H9 (cell line): ENCODE measurements around the gene FAM222B. TPM values are rescaled to one million over a fixed set of nuclear protein-coding genes. Genes with fewer than 3 reads are reported as not detected.

ENCODE experiments used
- DNase-seq: peaks from one replicate; pipeline ENCODE4 v3.0.0-alpha.2; 2017
- H2AFZ ChIP-seq: one replicate; pipeline ENCODE4 v1.6.1; 2013; ENCODE audit warnings: mild to moderate bottlenecking, low read length, control low read depth, moderate library complexity
- H2AK5ac ChIP-seq: 2 replicates; pipeline ENCODE4 v1.6.1; 2013; ENCODE audit warnings: low read length, control low read depth, mixed read lengths; ENCODE audit not compliant: insufficient read length
- H2BK120ac ChIP-seq: one replicate; pipeline ENCODE4 v1.6.1; 2013; ENCODE audit warnings: low read depth, mild to moderate bottlenecking, low read length, control low read depth, inconsistent platforms; ENCODE audit not compliant: poor library complexity, severe bottlenecking
- H2BK12ac ChIP-seq: 2 replicates; pipeline ENCODE4 v1.6.1; 2013; ENCODE audit warnings: low read length, control low read depth, mixed read lengths, low read depth; ENCODE audit not compliant: insufficient read length
- H2BK15ac ChIP-seq: 2 replicates; pipeline ENCODE4 v1.6.1; 2013; ENCODE audit warnings: low read depth, low read length, control low read depth
- H2BK20ac ChIP-seq: one replicate; pipeline ENCODE4 v1.6.1; 2013; ENCODE audit warnings: low read depth, mild to moderate bottlenecking, low read length, control low read depth, inconsistent platforms; ENCODE audit not compliant: poor library complexity, severe bottlenecking
- H2BK5ac ChIP-seq: 2 replicates; pipeline ENCODE4 v1.6.1; 2013; ENCODE audit warnings: low read length, control low read depth, mixed read lengths; ENCODE audit not compliant: insufficient read length
- H3K14ac ChIP-seq: 2 replicates; pipeline ENCODE4 v1.6.1; 2013; ENCODE audit warnings: low read length, control low read depth; ENCODE audit not compliant: insufficient read depth
- H3K18ac ChIP-seq: 2 replicates; pipeline ENCODE4 v1.6.1; 2013; ENCODE audit warnings: low read depth, mild to moderate bottlenecking, mixed read lengths, low read length, control low read depth; ENCODE audit not compliant: insufficient read length
- H3K23ac ChIP-seq: 2 replicates; pipeline ENCODE4 v1.6.1; 2013; ENCODE audit warnings: low read length, control low read depth, mixed read lengths, low read depth; ENCODE audit not compliant: insufficient read length
- H3K23me2 ChIP-seq: 2 replicates; pipeline ENCODE4 v1.6.1; 2013; ENCODE audit warnings: low read depth, mild to moderate bottlenecking, mixed read lengths, low read length, control low read depth; ENCODE audit not compliant: insufficient read length, poor library complexity, severe bottlenecking
- H3K27ac ChIP-seq: 2 replicates; pipeline ENCODE4 v1.5.1; 2013; ENCODE audit warnings: low read length, control low read depth, mixed read lengths, low read depth; ENCODE audit not compliant: insufficient read length
- H3K27me3 ChIP-seq: 2 replicates; pipeline ENCODE4 v1.6.1; 2013; ENCODE audit warnings: low read length, control low read depth, inconsistent platforms; ENCODE audit not compliant: insufficient read depth
- H3K4ac ChIP-seq: 2 replicates; pipeline ENCODE4 v1.6.1; 2013; ENCODE audit warnings: low read depth, mild to moderate bottlenecking, control low read depth, inconsistent platforms, low read length, moderate library complexity
- H3K4me1 ChIP-seq: 2 replicates; pipeline ENCODE4 v1.6.1; 2013; ENCODE audit warnings: low read length, control low read depth, inconsistent platforms; ENCODE audit not compliant: insufficient read depth
- H3K4me2 ChIP-seq: 2 replicates; pipeline ENCODE4 v1.6.1; 2013; ENCODE audit warnings: low read length, control low read depth, mixed read lengths; ENCODE audit not compliant: insufficient read length, insufficient read depth
- H3K56ac ChIP-seq: 2 replicates; pipeline ENCODE4 v1.6.1; 2013; ENCODE audit warnings: low read depth, mild to moderate bottlenecking, mixed read lengths, low read length, control low read depth; ENCODE audit not compliant: insufficient read length
- H3K79me1 ChIP-seq: 2 replicates; pipeline ENCODE4 v1.6.1; 2013; ENCODE audit warnings: low read depth, mild to moderate bottlenecking, moderate library complexity, low read length, control low read depth, inconsistent platforms; ENCODE audit not compliant: insufficient read depth, poor library complexity, severe bottlenecking
- H3K79me2 ChIP-seq: 2 replicates; pipeline ENCODE4 v1.6.1; 2013; ENCODE audit warnings: low read length, control low read depth, inconsistent platforms; ENCODE audit not compliant: insufficient read depth
- H3K9ac ChIP-seq: 2 replicates; pipeline ENCODE4 v1.6.1; 2013; ENCODE audit warnings: low read length, control low read depth, mixed read lengths; ENCODE audit not compliant: insufficient read length; ENCODE audit errors: extremely low read depth
- H3K9me3 ChIP-seq: one replicate; pipeline ENCODE4 v1.6.1; 2013; ENCODE audit warnings: low read depth, low read length, inconsistent platforms; ENCODE audit not compliant: control insufficient read depth
- H3T11ph ChIP-seq: one replicate; pipeline ENCODE4 v1.6.1; 2013; ENCODE audit warnings: mild to moderate bottlenecking, low read length, control low read depth, inconsistent platforms
- H4K20me1 ChIP-seq: one replicate; pipeline ENCODE4 v1.6.1; 2013; ENCODE audit not compliant: control insufficient read depth, insufficient read length, insufficient read depth
- H4K5ac ChIP-seq: 2 replicates; pipeline ENCODE4 v1.6.1; 2013; ENCODE audit warnings: low read depth, mild to moderate bottlenecking, mixed read lengths, low read length, control low read depth; ENCODE audit not compliant: insufficient read length
- H4K8ac ChIP-seq: replicated peaks from 2 replicates; pipeline ENCODE4 v1.6.1; 2013; ENCODE audit warnings: low read length, control low read depth, mixed read lengths, low read depth; ENCODE audit not compliant: insufficient read length
- H4K91ac ChIP-seq: 2 replicates; pipeline ENCODE4 v1.6.1; 2013; ENCODE audit warnings: low read depth, mild to moderate bottlenecking, moderate library complexity, mixed read lengths, low read length, control low read depth; ENCODE audit not compliant: insufficient read length
- H3K27ac Mint-ChIP-seq, 3 experiments: 2 replicates in 2 of 3; 3 replicates in 1 of 3; pipeline ENCODE4 v1.8.0; 2020 to 2021; ENCODE audit warnings: mixed read lengths in 3 of 3, mild to moderate bottlenecking in 1 of 3, moderate library complexity in 1 of 3
- H3K27me3 Mint-ChIP-seq: 2 replicates; pipeline ENCODE4 v1.8.0; 2021; ENCODE audit warnings: low read depth, mild to moderate bottlenecking, moderate library complexity, mixed read lengths
- H3K36me3 Mint-ChIP-seq, 3 experiments: 2 replicates in 2 of 3; 3 replicates in 1 of 3; pipeline ENCODE4 v1.8.0; 2020 to 2021; ENCODE audit warnings: low read depth in 3 of 3, mixed read lengths in 3 of 3; ENCODE audit not compliant: insufficient read depth in 1 of 3
- H3K4me1 Mint-ChIP-seq, 2 experiments: 2 replicates each; pipeline ENCODE4 v1.8.0; 2020; ENCODE audit warnings: mixed read lengths in 2 of 2
- H3K4me3 Mint-ChIP-seq, 2 experiments: 2 replicates in 1 of 2; 3 replicates in 1 of 2; pipeline ENCODE4 v1.8.0; 2020 to 2021; ENCODE audit warnings: mild to moderate bottlenecking in 2 of 2, mixed read lengths in 2 of 2, moderate library complexity in 1 of 2
- H3K9me3 Mint-ChIP-seq, 2 experiments: 2 replicates in 1 of 2; 3 replicates in 1 of 2; pipeline ENCODE4 v1.8.0; 2020; ENCODE audit warnings: mild to moderate bottlenecking in 2 of 2, mixed read lengths in 2 of 2, moderate library complexity in 1 of 2
- CTCF ChIP-seq: fragments of 200-600 bp; sonication (generic); conservative IDR thresholded peaks from 3 replicates; pipeline ENCODE4 v1.8.0; 2021; ENCODE audit warnings: antibody characterized with exemption, mild to moderate bottlenecking
- WGBS: extraction: QIAGEN DNeasy Blood & Tissue Kit; methylation state at CpG from one replicate; pipeline ENCODE4 v1.1.7; 2013; ENCODE audit warnings: missing lambda C conversion rate, low lambda C conversion rate, mixed read lengths; ENCODE audit not compliant: insufficient read length; ENCODE audit errors: extremely low coverage; 5-methylcytosine and 5-hydroxymethylcytosine counted together
- total RNA-seq: library from RNA; stranded (reverse); gene quantifications from 2 replicates; pipeline ENCODE4 v1.2.1, GENCODE V29; 2021

The FAM222B gene
- total RNA-seq, 1 experiment from 2014 or later, result 76.1 TPM

DNA sequence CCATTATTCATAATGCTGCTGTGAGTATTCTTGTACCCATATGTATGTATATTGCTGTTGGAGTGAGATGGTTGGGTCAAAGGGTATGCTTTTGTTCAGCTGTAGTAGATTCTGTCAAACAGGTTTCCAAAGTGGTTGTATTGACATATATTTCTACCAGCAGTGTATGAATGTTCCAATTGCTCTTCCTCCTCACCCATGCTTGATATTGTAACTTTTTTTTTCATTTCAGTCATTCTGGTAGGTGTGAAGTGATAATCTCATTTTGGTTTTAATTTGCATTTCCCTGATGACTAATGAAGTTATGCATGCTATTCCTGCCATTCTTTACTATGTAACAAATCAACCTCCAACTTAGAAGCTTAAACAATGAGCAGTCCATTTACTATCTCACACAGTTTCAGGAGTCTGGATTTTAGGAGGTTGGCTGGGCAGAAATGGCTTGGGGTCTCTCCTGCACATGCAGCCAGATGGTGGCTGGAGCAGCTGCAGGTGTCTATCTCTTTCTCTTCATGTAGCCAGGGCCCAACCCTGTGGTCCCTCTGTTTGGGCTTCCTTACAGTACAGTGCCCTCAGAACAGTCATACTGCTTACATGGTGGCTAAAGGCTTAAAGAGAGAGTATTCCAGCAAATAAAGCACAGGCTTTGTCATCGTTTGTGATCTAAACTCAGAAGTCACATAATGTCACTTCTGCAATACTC lies 33.4 kb upstream of the FAM222B start:
- Histone ChIP-seq H2BK12ac (no peak overlapping the region), H2AK5ac (no peak overlapping the region), H3K56ac (no peak overlapping the region), H3K79me2 (no peaks in the 10 kb centered on the region), H3K4ac (no peak overlapping the region), H2BK20ac (no peak overlapping the region), H3K23ac (no peak overlapping the region), H3K9ac (no peak overlapping the region), H2AFZ (no peak overlapping the region), H3K4me1 (no peaks in the 10 kb centered on the region), H3K79me1 (no peaks in the 10 kb centered on the region), H3K27me3 (no peaks in the 10 kb centered on the region), H3K4me2 (no peak overlapping the region), H3T11ph (no peak overlapping the region), H2BK120ac (no peak overlapping the region), H3K27ac (no peak overlapping the region), H3K18ac (no peak overlapping the region), H4K20me1 (no peaks in the 10 kb centered on the region), H4K8ac (no peak overlapping the region), H3K9me3 (no peaks in the 10 kb centered on the region), H3K14ac (no peak overlapping the region), H3K23me2 (no peaks in the 10 kb centered on the region), H4K91ac (no peak overlapping the region), H2BK5ac (no peak overlapping the region), H2BK15ac (no peak overlapping the region), H4K5ac (no peak overlapping the region)
- no peak for DNase-seq
- no peak for TF ChIP-seq CTCF
- H3K9me3 Mint-ChIP-seq, result peaks cover 4 to 6% of the 10 kb centered on the region in 2 experiments; a peak in 3 of 5 replicates
- peaks cover 3 to 16% of the 10 kb centered on the region in 2 experiments for H3K4me1 Mint-ChIP-seq
- H3K27me3 Mint-ChIP-seq, result peaks cover 9% of the 10 kb centered on the region
- no peak overlapping the region for H3K4me3 Mint-ChIP-seq
- WGBS, result no CpG with 5 or more reads among the region's 1 CpG
- no peak overlapping the region for H3K27ac Mint-ChIP-seq
- H3K36me3 Mint-ChIP-seq, result peaks cover 11 to 32% (median 27%) of the 10 kb centered on the region in 3 experiments; a peak in 6 of 7 replicates
